Activated CD4-positive, CD25-positive, alpha-beta regulatory T cell treated with anti-CD3 and anti-CD28 coated beads, Interleukin-2, amount 50 U/mL, for 24 hours (primary cell): Measurements from ENCODE around the gene P2RX1.
A peak's percentile ranks its signal among the peaks of the same experiment; 100 is the strongest.

Experiments
- ATAC-seq, 2 donors: fragments of 150-1000 bp; cut with Tn5 transposase; one replicate each; pipeline ENCODE4 v1.10.0; 2021; ENCODE audit warnings: mild to moderate bottlenecking in 1 of 2, moderate library complexity in 1 of 2

Gene P2RX1

DNA sequence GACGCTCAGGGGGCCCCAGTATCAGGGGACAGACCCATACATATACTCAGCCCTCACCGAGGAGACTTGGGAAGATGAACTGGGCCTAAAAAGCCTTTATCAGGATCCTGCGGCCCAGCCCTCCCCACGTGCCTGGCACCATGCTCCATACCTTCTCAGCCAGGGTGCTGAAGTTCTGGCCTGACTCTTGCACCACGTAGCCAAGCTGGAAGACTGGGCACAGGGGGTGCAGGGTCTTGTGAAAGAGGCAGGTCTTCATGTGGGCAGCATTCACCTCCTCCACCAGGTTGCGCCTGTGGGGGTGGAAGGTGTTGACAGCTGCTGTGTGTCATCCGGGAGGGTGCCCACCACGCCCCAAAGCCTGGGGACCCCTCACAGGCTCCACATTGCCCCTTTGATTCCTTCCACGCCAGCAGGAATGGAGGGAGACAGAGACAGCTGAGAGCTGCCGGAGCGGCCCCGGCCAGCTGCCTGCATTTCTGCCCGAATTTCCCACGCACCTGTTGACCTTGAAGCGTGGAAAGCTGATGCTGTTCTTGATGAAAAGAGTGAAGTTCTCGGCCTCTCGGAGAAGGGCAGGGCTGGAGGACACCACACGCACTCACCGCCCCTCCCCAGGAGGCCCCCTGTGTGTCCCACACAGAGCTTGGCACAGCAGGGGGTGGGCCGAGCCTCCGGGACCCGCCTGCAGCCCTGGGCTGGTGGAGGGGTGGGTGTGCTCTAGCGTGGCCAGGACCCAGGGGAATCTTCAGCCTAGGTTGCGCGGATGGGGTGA lies 13.0 kb downstream of the P2RX1 start:
- ATAC-seq: no peak

DNA sequence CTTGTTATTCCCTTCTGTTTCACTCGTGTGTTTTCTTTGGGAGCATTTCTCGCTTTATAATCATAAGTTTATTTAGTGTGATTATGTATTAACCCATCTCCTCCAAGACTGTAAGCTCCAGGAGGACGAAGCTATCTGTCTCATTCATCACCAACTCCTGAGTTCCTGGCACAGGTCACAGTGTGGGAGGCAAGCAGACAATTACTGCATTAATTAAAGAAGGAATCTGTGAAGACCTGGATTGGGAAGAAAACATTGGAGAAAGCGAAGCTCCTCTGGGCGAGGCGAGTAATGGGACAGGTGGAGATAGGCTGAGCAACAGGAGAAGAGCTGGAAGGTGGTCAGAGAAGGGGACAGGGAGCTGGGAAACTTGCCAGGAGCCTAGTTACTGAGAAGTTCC lies 15.6 kb downstream of the P2RX1 start:
- no peak for ATAC-seq

DNA sequence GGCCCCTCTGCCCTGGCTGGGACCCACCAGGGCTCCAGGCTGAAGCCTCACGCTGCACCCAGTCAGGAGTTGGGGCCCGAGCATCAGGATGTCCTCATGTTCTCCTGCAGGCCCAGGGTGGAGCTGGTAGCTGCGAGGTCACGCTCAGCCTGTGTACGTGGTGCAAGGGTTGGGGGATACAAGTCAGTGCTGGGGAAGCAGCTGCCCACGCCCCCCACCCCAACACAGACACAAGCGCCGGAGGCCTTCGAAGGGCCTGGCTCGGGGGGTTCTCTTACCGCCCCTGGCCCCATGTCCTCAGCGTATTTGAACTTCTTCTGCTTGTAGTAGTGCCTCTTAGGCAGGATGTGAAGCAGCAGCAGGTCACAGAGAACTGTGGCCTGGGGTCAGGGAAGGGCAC lies 18.5 kb downstream of the P2RX1 start:
- no peak for ATAC-seq

DNA sequence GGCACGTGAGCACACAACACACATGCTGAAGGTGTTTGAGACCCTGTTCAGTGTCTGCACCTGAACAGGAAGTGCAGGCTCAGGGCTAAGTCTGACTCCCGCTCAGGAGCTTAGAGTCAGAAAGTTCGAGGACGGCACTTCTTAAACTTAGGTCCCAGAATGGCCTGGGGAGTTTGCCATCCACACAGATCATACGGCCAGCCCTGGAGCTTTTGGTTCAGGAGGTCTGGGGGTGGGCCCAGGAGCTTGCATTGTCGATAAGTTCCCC lies 19.4 kb downstream of the P2RX1 start:
- no peak for ATAC-seq

DNA sequence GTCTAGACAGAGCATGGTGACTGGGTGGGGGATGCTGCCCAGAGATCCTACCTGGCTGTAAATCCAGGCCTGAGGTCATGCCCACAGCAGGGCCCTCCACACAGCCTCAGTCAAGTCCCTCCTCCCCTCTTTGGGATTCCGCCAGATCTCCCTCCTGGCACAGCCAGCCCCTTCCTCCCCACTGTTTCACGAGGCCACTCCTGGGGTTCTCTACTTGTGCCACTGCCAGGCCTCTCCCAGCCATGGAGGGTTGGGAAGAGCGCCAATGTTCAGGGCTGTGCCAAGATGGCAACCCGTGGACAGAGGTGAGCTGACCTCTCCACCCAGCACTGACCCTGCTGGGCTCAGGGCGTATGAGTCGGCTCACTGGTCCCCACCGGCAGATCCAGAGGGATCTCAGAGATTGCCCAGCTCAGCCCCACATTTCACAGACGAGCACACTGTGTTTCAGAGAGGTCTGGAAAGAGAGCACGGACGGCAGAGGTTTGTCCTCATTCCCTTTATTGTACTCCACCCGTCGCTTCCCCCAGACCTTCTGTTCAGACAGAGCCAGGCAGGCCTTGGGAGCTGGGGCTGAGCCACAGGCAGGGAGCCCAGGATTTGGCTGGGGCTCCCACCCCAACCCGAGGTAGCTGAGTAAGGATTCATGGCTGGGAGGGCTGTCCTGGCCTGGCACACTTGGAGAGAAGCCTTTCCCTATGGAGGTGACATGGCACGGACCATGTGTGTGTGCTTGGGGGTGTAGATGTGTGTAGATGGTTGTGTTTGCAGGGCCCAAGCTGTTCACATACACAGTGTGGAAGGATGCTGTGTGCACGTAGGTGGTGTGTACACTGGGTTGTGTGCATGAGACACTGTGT lies 19.9 kb downstream of the P2RX1 start:
- ATAC-seq: no peak

DNA sequence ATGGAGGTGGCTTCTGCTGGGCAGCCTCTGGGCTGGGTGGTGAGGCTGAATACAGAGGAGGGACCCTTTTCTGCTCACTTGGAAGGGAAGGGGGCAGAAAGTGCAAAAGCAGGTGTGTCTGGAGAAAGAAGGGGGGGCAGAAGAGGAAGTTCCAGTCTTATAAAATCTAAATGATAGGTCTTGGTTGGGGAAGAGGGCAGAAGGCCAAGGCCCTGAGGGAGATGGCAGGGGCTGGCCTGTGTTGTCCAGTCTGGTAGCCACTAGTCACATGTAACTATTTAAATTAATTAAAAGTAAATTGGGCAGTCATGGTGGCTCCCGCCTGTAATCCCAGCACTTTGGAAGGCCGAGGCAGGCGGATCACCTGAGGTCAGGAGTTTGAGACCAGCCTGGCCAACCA lies 20.9 kb downstream of the P2RX1 start:
- no peak for ATAC-seq

DNA sequence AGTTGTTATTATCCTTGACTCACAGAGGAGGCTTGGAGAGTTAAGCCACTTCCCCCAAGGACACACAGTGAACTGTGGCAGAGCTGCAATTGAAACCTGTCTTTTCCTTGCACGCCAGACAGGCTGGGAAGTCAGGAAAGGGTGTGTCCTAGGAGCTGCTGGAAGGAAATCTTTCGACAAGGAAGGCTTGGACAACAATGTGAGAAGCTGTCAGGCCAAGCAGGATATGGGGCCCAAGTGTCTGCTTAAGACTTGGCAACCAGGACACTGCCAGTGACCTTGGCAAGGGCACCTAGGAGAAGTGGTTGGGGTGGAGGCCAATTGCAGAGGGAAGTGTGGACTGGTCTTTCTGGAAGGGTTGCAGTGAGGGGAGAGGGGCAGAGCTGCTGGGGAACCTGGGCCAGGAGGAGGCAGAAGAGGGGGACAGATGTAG lies 21.3 kb downstream of the P2RX1 start:
- no peak for ATAC-seq

DNA sequence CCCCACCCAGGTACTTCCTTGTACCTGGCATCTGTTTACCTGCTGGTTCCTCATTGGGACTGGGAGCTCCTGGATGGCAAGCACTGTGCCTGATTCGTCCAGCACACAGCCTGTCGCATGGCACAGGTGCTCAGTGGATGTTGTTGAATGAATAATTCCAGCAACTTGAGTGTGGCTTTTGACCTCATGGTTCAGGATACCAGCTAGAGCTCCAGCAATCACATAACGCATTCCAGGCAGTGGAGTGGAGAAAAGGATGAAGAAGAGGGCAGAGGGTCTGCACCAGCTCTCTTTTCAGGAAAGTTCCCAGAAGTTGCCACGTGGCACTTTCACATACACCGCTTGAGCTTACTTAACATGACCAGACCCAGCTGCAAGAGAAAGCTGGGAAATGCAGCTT lies 22.1 kb downstream of the P2RX1 start:
- no peak for ATAC-seq

DNA sequence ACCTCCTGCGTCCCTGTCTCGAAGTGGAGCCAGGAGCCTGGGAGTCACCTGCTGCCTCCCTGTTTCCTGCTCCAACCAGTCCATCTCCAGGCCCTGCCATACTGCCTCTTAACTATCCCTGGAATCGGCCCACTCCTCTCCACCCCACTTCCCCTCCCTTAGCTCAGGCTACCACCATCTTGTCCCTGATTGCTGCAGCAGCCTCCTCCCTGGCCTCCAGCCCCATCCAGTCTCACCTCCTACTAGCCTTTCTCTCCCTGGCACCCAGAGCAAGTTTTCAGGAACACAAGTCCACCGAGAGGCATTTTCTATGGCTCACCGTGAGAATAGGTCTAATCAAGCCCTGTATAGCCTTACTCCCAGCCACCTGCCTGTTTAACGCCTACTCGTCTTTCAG lies 22.5 kb downstream of the P2RX1 start:
- ATAC-seq: no peak

DNA sequence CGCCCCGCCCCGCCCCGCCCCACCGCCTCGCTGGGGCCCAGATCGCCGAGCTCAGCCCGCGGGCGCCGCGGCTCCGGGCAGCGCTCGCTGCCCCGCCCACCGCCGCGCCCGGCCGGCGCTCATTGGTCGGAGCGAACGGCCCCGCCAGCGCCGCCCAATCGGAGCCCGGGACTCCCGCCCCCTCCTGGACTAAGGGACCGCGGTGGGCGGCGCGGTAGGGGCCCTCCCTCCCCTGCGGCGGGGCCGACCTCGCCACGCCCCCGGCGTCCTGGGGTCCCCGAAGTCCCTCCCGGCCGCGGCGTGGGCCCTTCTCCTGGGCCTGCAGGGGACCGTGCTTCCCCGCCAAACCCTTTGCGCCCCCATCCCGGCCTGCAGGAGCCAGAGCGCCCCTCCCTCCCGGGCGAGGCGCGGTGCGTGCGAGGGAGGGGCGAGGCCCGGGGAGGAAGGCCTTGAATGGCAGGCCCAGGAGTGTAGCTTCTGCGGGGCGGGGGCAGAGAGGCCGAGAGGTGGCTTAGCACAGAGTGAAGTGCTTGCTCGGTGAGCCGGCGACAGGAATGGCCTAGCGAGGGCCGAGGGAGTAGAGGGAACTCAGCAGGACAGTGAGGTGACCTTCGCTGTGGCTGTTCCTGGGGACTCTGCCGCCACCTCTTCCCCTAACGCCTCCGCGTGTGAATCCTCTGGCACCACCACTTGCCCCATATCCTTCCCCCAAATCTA lies 23.1 kb downstream of the P2RX1 start, which contains the start of gene CAMKK1:
TSS of gene CAMKK1 (minus strand) at position 51 of the 717 bp plus-strand sequence. CDS start 7,366 bp downstream, outside the sequence.
- peak; percentile 89 to 90 for ATAC-seq

DNA sequence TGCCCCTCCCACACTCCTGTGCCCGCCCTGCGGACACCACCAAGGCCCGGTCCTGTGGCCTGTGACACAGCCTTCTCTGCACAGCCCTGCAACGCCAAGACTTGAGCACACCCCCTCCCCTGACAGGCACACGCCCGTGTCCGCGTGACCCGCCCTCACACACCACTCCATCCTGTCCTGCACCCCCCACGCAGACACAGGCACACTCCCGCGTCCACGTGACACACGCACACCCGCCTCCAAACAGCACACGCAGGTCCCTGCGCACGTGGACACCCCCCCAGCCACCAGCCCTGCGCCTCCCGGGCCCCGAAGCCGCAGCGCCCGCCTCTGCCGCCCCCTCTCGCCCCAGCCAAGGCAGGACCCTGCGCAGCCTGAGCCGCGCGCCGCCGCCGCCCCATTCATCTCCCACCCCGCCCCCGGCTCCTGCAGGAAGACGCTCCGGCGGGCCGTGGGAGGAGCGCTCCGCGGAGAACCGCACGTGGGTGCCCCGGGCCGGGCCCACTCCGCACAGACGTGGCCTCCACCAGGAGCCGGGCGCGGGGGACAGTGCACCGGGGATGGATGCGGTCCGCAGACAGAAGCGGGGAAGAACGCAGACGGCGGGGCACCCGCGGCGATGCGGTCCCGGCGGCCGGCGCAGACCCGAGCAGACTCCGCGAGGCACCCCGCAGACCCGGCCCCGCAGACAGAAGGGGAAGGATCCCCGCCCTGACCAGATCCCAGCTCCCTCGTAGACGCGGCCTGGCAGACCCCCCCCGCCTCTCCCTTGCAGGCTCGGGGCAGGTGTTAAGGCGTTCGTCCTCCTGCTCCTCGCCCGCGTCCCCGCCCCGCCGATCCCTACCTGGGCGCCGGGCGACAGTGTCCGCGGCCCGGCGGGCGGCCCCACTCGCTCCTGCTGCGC lies 23.9 kb downstream of the P2RX1 start:
- ATAC-seq: peak; percentile 22 to 37

DNA sequence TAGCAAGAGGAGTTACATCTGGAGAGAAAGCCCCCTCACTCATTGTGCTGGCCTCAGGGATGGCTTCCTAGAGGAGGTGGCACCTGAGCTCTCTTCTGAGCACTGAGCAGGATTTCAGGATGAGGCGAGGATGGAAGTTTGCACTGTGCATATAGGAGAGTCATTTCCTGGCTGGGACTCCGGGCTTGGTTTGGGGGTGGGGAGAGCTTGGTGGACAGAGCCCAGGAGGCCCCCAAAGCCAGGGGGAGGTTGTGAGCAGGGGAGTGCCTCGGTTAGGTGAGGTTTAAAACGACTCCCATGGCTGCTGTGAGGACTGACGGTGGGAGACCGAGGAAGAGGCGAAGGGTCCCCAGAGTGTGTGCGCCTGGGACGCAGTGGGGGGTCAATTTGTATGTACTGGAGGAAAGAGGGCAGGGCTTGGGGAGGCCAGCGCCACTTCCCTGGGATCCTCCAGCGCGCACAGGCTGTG lies 24.6 kb downstream of the P2RX1 start:
- ATAC-seq: no peak

DNA sequence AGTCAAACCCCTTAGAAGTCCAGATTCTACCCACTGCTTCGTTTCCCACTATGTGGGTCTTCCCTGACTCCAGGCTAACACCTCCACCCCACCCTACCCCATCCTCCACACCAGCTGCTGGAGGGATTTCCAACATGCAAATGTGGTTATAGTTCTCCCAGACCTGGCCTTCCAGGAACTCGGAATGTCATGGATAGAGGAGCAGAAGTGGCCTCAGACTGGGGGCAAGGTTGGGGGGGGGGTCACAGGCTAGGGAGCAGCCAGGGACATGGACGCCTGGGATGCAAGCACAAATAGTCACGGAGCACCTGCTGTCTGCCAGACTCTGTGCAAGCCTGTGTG lies 25.4 kb downstream of the P2RX1 start:
- ATAC-seq: no peak

DNA sequence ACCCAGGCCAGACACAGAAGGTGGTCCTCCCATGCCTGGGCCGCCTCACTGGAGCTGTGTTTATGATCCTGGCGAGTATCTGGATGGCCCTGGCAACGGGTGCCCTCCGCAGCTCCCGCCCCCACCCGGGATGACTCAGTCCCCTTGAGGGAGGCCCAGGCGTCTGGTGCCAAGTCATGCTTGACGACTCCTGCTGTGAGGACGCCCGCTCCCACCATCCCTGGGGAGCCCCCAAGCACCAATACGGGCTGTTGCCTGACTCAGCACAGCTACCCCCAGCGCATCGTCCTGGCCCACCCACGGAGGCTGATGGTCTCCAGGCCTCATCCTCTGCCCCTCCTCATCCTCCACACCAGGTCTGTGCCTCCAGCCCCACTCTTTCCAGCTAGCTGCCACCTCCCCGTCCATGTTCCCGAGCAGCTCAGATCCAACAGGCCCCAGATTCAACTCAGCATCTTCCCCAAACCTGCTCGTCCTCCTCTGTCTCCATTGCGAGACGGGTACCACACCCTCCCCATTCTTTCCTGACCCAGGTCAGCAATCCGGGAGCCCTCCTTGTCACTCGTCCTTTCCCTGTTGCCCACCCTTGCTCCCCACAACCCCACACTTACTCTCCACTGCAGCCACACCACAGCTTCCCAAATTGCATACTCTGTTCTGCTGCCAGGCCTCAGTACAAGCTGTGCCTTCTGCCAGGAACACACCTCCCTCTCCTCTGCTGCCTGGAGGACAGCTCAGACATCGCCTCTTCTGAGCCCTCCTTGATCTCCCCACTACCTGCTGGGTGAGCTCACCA lies 26.0 kb downstream of the P2RX1 start:
- ATAC-seq: no peak

DNA sequence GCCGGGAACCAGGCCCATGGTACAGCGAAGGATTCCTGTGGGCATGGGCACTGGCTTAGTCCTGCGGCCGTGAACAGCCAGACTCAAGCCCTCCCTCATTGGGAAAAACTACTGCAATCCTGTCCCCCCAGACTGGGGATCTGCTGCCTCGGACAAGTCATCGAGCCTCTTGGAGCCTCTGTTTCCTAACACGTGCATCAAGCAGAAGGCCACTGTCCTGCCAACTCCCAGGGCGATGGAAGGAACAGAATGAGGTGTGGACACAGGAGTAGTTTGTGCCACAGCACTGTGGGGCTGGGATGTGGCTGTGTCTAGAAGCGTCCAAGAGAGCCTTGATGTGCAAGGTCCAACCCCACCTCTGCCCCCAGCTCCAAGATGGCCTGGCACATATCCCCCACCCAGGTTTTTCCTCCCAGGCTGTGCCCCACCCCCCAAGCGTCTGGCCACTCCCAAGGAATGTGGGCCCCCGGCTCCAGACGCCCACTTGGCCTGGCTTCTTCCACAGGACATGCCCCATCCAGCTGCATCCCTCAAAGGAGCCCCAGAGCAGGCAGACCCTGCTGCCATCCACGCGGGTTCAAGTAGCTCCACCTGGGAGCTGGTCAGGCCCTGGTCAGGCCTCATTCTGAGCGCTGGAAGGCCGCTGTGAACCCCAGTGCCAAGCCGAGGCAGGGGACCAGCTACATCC lies 26.8 kb downstream of the P2RX1 start:
- ATAC-seq: no peak

DNA sequence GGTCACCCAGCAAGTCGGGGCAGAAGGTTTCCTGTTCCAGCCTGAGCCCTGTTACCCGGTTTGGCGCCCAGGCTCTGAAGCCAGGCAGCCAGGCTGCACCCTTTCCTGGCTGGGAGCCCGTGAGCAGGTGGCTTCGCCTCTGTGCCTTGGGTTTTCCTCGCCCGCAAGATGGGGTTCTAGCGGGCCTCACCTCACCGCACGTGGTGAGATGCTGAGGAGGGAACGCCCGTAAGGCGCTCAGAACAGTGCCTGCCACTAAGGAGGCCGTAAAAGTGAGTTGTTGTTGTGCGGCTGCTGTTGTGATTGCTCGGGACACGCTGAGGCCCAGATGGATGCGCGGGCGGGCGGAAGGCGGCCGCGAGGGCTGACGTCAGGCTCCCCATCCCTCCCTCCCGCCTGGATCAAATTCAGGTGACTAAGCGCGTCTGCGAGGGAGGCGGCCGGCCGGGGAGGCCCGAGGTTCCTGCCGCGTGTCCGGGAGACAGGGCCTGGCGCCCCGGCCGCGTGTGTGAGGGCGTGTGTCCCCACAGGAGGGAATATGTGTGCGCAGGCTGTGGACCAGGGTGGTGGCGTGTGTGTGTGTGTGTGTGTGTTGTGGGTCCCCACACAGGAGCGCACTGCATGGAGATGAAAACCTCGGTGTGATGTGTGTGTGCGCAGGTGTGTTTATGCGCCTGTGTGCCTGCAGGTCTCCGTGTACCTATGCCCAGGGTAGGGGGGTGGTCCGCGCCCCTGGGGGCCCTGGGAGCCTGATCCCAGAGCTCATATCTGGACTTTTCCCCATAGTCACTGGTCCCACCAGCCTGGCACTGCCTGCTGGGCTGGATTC lies 27.7 kb downstream of the P2RX1 start:
- no peak for ATAC-seq

DNA sequence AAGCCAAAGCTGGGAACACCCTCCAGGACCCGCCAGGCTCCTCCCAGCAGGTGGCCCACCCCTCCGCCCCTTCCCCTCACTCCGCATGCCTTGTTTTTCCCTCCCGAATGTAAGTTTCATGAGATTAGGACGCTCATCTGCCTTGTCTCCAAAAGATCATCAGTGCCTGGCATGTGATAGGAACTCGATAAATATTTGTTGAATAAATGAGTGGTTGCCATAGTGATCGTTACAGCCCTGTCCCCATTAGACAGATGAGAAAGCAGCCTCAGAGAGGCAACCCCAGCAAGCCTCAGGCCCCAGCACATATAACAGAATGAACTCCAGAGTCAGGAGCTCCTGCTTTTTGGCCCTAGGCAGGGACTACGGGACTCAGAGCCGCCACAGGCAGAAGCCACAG lies 28.5 kb downstream of the P2RX1 start:
- no peak for ATAC-seq

DNA sequence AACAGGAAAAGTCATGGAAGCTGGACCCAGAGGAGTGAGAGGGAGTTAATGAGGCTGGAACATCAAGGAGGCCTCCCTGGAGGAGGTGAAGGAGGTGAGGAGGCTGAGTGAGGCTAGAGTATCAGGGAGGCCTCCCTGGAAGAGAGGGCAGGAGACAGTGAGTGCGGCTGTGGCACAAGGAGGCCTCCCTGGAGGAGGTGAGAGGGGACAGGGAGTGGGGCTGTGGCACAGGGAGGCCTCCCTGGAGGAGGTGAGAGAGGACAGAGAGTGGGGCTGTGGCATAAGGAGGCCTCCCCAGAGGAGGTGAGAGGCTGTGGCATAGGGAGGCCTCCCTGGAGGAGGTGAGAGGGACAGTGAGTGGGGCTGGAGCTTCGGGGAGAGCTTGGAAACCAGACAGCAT lies 28.9 kb downstream of the P2RX1 start:
- no peak for ATAC-seq

DNA sequence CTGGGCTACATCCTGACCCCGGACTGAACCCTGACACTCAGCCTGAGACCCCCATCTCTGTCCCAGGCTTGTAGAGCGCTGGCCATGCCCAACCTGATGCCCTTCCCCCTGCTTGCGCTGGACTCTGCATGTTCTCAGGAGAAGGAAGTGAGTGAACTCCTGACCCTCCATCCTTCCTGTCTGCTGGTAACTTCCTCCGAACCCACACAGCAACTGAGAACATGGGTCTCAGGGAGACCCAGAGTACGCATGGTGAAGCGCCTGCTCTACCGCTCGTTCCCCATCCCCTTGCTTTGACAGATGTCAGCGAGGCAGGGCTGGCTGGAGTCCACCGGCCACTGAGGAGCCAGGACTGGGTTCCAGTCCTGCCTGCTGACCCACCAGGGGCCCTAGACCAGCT lies 29.5 kb downstream of the P2RX1 start:
- ATAC-seq: peak; percentile 24 to 34

DNA sequence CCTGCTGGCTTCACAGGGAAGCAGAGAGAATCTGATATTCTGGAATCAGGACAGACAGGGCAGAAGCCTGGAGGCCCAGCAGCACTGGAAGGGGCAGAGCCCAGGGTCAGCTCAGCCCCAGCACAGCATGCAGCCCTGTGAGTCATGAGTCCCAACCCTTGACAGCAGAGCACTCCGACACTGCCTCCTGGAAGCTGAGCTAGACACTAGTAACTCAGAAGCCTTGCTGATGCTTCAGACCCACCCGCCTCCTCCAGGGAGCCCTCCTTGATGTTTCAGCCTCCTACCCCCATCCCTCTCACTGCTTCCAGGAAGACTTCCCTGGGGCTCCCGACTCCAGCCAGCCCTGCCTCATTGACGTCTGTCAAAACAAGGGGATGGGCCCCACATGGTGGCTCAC lies 30.3 kb downstream of the P2RX1 start:
- ATAC-seq: no peak
